AG08396 (cell line): Measurements from ENCODE around the gene CPOX.

Source experiments
- DNase-seq: peaks from one replicate; pipeline ENCODE4 v3.0.0; 2012; ENCODE audit warnings: low spot score, mixed read lengths

Gene CPOX

DNA sequence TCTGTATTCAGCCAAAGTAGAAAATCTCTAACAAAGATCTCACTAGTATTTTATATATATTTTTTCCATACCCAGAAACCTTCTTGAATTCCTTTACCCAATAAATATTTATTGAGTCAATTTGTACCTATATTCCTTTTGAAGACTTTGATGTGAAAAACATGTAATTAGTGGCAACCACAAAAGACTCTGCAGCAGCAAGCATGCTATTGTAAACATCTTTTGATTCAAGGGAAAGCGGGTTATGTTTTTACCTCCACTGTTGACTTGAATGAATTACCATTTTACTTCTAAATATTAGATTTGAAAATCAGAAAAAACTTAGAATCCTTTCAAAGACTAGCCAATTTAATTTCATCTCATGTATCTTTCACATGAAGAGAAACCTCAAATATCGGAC, 59.2 kb downstream of the CPOX start:
- DNase-seq: no peak

DNA sequence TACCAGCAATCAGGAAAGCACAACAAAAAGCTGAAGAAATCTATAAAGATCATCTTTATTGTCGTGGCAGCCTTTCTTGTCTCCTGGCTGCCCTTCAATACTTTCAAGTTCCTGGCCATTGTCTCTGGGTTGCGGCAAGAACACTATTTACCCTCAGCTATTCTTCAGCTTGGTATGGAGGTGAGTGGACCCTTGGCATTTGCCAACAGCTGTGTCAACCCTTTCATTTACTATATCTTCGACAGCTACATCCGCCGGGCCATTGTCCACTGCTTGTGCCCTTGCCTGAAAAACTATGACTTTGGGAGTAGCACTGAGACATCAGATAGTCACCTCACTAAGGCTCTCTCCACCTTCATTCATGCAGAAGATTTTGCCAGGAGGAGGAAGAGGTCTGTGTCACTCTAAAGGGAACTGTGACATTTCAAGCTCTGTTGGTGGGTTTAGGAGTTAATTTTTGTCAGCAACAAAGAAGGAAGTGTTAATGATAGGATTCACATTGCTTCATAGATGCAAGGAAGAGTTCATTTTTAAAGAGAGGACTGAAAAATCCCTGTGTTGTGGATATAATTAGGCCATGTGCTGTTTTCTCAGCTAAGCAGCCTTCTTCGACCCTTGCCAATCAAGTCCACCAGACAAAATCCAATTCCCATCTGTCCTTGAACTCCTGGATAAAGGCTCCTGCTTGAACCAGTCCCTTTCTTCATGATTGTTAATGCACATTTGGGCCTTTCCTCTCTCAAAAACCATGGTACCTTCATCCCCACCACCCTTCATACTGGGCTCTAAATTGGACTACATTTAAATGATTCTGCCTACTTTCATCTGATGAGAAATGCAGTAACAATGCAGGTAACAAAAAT, 60.5 kb downstream of the CPOX start:
- DNase-seq: no peak

DNA sequence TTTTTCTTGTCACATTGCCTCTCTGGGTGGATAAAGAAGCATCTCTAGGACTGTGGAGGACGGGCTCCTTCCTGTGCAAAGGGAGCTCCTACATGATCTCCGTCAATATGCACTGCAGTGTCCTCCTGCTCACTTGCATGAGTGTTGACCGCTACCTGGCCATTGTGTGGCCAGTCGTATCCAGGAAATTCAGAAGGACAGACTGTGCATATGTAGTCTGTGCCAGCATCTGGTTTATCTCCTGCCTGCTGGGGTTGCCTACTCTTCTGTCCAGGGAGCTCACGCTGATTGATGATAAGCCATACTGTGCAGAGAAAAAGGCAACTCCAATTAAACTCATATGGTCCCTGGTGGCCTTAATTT, 61.2 kb downstream of the CPOX start:
- no peak for DNase-seq

DNA sequence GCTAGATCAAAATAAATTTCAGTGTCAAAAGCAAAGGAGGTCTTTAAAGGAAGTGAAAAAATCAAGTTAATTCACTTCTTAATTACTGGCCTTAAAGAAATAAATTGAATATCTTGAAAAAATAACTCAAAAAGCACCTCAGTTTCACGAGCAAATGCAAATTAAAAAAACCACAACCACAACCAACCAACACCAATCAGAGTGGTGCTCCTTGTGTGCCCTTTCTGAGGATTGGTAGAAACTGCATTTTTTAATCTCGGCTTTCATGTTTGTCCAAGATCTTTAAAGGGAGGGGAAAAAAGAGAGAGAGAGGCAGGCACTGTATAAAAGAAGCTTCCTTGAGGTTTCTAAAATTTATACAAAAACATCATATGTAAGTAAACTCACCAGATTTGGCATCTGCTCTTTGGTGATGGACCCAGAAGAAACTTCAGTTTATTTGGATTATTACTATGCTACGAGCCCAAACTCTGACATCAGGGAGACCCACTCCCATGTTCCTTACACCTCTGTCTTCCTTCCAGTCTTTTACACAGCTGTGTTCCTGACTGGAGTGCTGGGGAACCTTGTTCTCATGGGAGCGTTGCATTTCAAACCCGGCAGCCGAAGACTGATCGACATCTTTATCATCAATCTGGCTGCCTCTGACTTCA, 61.7 kb downstream of the CPOX start, which contains the start of gene GPR15:
Gene GPR15, plus strand, starts transcription at position 357 of the 653 bp plus-strand sequence. Its CDS starts 56 bp downstream, at position 413.
- DNase-seq: no peak

DNA sequence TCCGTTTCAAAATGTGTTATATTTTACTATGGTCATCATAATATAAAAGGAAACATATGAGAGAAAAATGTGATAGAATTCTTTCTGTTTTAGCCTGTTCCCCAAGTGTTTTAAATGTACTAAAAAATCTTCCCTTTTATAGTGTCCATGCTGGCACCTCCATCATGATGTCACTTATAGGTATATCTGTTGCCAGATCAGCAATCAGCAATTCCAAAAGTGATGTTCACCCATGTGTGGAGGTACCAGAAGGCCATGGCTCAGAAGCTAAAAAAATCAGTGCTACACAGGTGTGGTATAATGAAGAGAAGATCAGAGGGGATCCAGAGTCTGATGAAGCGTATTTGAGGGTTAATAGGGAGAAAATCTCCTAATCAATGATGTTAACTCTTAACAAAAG, 62.7 kb downstream of the CPOX start:
- no peak for DNase-seq

DNA sequence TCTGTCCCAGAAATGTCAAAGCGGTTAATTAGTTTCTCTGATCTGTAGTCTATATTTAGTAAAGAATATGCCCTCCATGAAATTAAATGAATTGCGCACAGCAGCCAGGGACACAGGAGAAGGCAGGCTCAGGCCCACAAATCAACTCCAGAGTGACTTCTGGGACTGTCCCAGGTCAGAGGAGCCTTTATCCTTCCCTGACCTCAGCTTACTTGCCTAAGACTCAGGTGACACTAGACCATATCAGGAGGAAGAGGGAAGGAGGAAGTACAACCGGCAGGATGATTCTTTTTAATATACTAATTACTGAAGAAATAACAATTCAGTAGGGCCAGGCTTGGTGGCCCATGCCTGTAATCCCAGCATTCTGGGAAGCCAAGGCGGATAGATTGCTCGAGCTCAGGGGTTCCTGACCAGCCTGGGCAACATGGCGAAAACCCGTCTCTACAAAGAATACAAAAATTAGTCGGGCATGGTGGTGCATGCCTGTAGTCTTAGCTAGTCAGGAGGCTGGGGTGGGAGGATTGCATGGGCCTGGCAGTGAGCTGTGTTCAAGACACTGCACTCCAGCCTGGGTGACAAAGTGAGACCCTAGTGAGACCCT, 63.5 kb downstream of the CPOX start:
- no peak for DNase-seq
